H1 (cell line): ENCODE measurements around the gene PRG2. TPM values are rescaled to one million over a fixed set of nuclear protein-coding genes. Genes with fewer than 3 reads are reported as not detected.

Experiments
- CTCF ChIA-PET: fragments of 300-600 bp; sonication (Branson Sonifier 250); formaldehyde crosslinking; loops from one replicate; lab custom pipeline; 2021; ENCODE audit not compliant: partially characterized antibody; lab: Charles Lee
- POLR2A ChIA-PET: fragments of 300-600 bp; sonication (Branson Sonifier 250); formaldehyde crosslinking; loops from one replicate; lab custom pipeline; 2021; ENCODE audit warnings: inconsistent platforms; ENCODE audit not compliant: partially characterized antibody; lab: Charles Lee
- DNase-seq, 2 experiments: peaks; one replicate each; pipeline versions ENCODE4 v3.0.0 to v3.0.0-alpha.2; 2010 to 2022; ENCODE audit warnings: low spot score in 2 of 2, low read depth in 1 of 2, mixed read lengths in 1 of 2
- FAIRE-seq: peaks from 2 replicates; lab custom pipeline; 2011; peaks lifted over from hg19 to GRCh38; lab: Jason Lieb, UNC
- H2AFZ ChIP-seq: 2 replicates; pipeline ENCODE4 v1.8.1; 2012; ENCODE audit warnings: low read length, inconsistent platforms
- H2AK5ac ChIP-seq: 2 replicates; pipeline ENCODE4 v1.6.1; 2013; ENCODE audit warnings: low read depth, low read length
- H2BK120ac ChIP-seq: replicated peaks from 2 replicates; pipeline ENCODE3; 2013; ENCODE audit warnings: low read depth, low read length, inconsistent platforms
- H2BK12ac ChIP-seq: 2 replicates; pipeline ENCODE4 v1.6.1; 2013; ENCODE audit warnings: low read depth, low read length
- H2BK15ac ChIP-seq: 2 replicates; pipeline ENCODE4 v1.6.1; 2013; ENCODE audit warnings: low read length
- H2BK20ac ChIP-seq: 2 replicates; pipeline ENCODE4 v1.6.1; 2013; ENCODE audit warnings: low read length
- H2BK5ac ChIP-seq: 2 replicates; pipeline ENCODE4 v1.6.1; 2013; ENCODE audit warnings: low read depth, low read length
- H3K14ac ChIP-seq: 2 replicates; pipeline ENCODE4 v1.6.1; 2013; ENCODE audit warnings: inconsistent platforms; ENCODE audit not compliant: insufficient read length
- H3K18ac ChIP-seq: 2 replicates; pipeline ENCODE4 v1.6.1; 2013; ENCODE audit warnings: low read length; ENCODE audit errors: extremely low read depth
- H3K23ac ChIP-seq: 2 replicates; pipeline ENCODE4 v1.6.1; 2013; ENCODE audit warnings: inconsistent platforms; ENCODE audit not compliant: insufficient read length
- H3K23me2 ChIP-seq: 2 replicates; pipeline ENCODE4 v1.6.1; 2013; ENCODE audit warnings: low read depth, low read length
- H3K27ac ChIP-seq: 2 replicates; pipeline ENCODE4 v1.6.1; 2011; ENCODE audit warnings: low read depth, low read length, inconsistent platforms
- H3K27me3 ChIP-seq, 4 experiments: replicated peaks in 1 of 4; 1 replicate in 1 of 4; 2 replicates in 3 of 4; pipeline versions ENCODE4 v1.6.1 to v1.8.1; 2011 to 2013; ENCODE audit warnings: low read length in 3 of 4, mild to moderate bottlenecking in 3 of 4, inconsistent platforms in 2 of 4, mixed read lengths in 2 of 4, moderate library complexity in 1 of 4; ENCODE audit not compliant: control insufficient read depth in 3 of 4, insufficient read depth in 3 of 4; ENCODE audit errors: extremely low read depth in 1 of 4
- H3K36me3 ChIP-seq, 4 experiments: 2 replicates each; pipeline versions ENCODE4 v1.6.1 to v1.8.1; 2011 to 2013; ENCODE audit warnings: mild to moderate bottlenecking in 4 of 4, low read length in 3 of 4, moderate library complexity in 2 of 4, control low read depth in 1 of 4, inconsistent platforms in 1 of 4; ENCODE audit not compliant: insufficient read depth in 4 of 4, control insufficient read depth in 2 of 4
- H3K4ac ChIP-seq: replicated peaks from 2 replicates; pipeline ENCODE3; 2013; ENCODE audit warnings: low read length, low read depth, mixed read lengths, inconsistent platforms; ENCODE audit not compliant: insufficient read length
- H3K4me1 ChIP-seq, 4 experiments: replicated peaks in 1 of 4; 1 replicate in 1 of 4; 2 replicates in 3 of 4; pipeline versions ENCODE4 v1.6.1 to v1.8.1; 2011 to 2013; ENCODE audit warnings: low read length in 3 of 4, inconsistent platforms in 2 of 4, mixed read lengths in 1 of 4; ENCODE audit not compliant: insufficient read depth in 4 of 4, control insufficient read depth in 3 of 4
- H3K4me2 ChIP-seq, 2 experiments: 2 replicates each; pipeline versions ENCODE4 v1.6.1 to v1.8.1; 2011 to 2013; ENCODE audit warnings: low read depth in 2 of 2, low read length in 2 of 2, control low read depth in 1 of 2, inconsistent platforms in 1 of 2, mild to moderate bottlenecking in 1 of 2; ENCODE audit not compliant: insufficient read depth in 1 of 2
- H3K4me3 ChIP-seq, 4 experiments: fragments of 200-600, 300-600 bp in 1 of 4; sonication (generic), shearing (Covaris generic), sonication (Bioruptor Twin) in 1 of 4; 2 replicates each; pipeline versions ENCODE4 v1.5.1 to v1.8.1; 2011 to 2016; ENCODE audit warnings: low read length in 4 of 4, low read depth in 3 of 4, control low read depth in 2 of 4, inconsistent platforms in 2 of 4, mild to moderate bottlenecking in 2 of 4, mixed read lengths in 1 of 4, moderate library complexity in 1 of 4; ENCODE audit not compliant: insufficient read depth in 2 of 4; ENCODE audit errors: extremely low read depth in 1 of 4
- H3K56ac ChIP-seq: replicated peaks from 2 replicates; pipeline ENCODE3; 2013; ENCODE audit warnings: low read depth, mild to moderate bottlenecking, mixed read lengths, low read length, inconsistent platforms; ENCODE audit not compliant: insufficient read length
- H3K79me1 ChIP-seq: 2 replicates; pipeline ENCODE4 v1.6.1; 2013; ENCODE audit warnings: low read depth, low read length, control low read depth
- H3K79me2 ChIP-seq, 2 experiments: 2 replicates each; pipeline versions ENCODE4 v1.6.1 to v1.8.1; 2012 to 2013; ENCODE audit warnings: low read length in 2 of 2, mild to moderate bottlenecking in 2 of 2, inconsistent platforms in 1 of 2; ENCODE audit not compliant: insufficient read depth in 2 of 2, control insufficient read depth in 1 of 2
- H3K9ac ChIP-seq, 4 experiments: replicated peaks in 1 of 4; 1 replicate in 1 of 4; 2 replicates in 3 of 4; pipeline versions ENCODE4 v1.6.1 to v1.8.1; 2011 to 2013; ENCODE audit warnings: low read depth in 3 of 4, low read length in 3 of 4, control low read depth in 2 of 4, mild to moderate bottlenecking in 2 of 4, moderate library complexity in 2 of 4, inconsistent platforms in 1 of 4; ENCODE audit errors: extremely low read depth in 1 of 4
- H3K9me3 ChIP-seq, 2 experiments: 2 replicates each; pipeline versions ENCODE4 v1.6.1 to v1.8.1; 2012 to 2013; ENCODE audit warnings: mild to moderate bottlenecking in 2 of 2, moderate library complexity in 2 of 2, control low read depth in 1 of 2, inconsistent platforms in 1 of 2, low read depth in 1 of 2, low read length in 1 of 2, mixed read lengths in 1 of 2; ENCODE audit not compliant: insufficient read depth in 2 of 2
- H4K20me1 ChIP-seq, 2 experiments: replicated peaks in 1 of 2; 2 replicates each; pipeline versions ENCODE3 to v1.8.1; 2011 to 2013; ENCODE audit warnings: inconsistent platforms in 2 of 2, low read length in 2 of 2, mild to moderate bottlenecking in 1 of 2; ENCODE audit not compliant: insufficient read depth in 2 of 2, control insufficient read depth in 1 of 2
- H4K5ac ChIP-seq: 2 replicates; pipeline ENCODE4 v1.6.1; 2013; ENCODE audit warnings: low read length, low read depth, mixed read lengths, inconsistent platforms; ENCODE audit not compliant: insufficient read length
- H4K8ac ChIP-seq: 2 replicates; pipeline ENCODE4 v1.8.0; 2013; ENCODE audit warnings: mild to moderate bottlenecking, moderate library complexity, low read length, inconsistent platforms; ENCODE audit not compliant: insufficient read depth; ENCODE audit errors: extremely low read depth
- H4K91ac ChIP-seq: replicated peaks from 2 replicates; pipeline ENCODE3; 2013; ENCODE audit warnings: low read length, mixed read lengths, inconsistent platforms; ENCODE audit not compliant: insufficient read length
- BRCA1 ChIP-seq: IDR thresholded peaks from 2 replicates; pipeline ENCODE4 v1.6.1; 2012; ENCODE audit warnings: low read depth, low read length, improper control_type of control experiment
- CHD1 ChIP-seq: IDR thresholded peaks from 2 replicates; pipeline ENCODE4 v1.6.1; 2012; ENCODE audit warnings: low read depth, low read length, improper control_type of control experiment
- NANOG ChIP-seq: IDR thresholded peaks from 2 replicates; pipeline ENCODE4 v1.6.1; 2011; ENCODE audit warnings: low read length, low read depth, mild to moderate bottlenecking, inconsistent platforms; ENCODE audit not compliant: insufficient read depth, poor library complexity, severe bottlenecking
- RXRA ChIP-seq: IDR thresholded peaks from 2 replicates; pipeline ENCODE4 v1.6.1; 2011; ENCODE audit warnings: low read depth, mild to moderate bottlenecking, low read length, moderate library complexity; ENCODE audit not compliant: insufficient read depth
- SAP30 ChIP-seq: fragments of 300-600 bp; sonication (generic); IDR thresholded peaks from 2 replicates; pipeline ENCODE4 v1.7.1; 2012; ENCODE audit warnings: low read length, moderate library complexity, mild to moderate bottlenecking, inconsistent platforms; ENCODE audit not compliant: insufficient read depth, insufficient replicate concordance
- SIRT6 ChIP-seq: IDR thresholded peaks from one replicate; pipeline ENCODE4 v1.7.1; 2012; ENCODE audit warnings: low read length, inconsistent platforms
- TAF1 ChIP-seq: IDR thresholded peaks from 2 replicates; pipeline ENCODE4 v1.6.1; 2011; ENCODE audit warnings: mild to moderate bottlenecking, low read depth, low read length
- WGBS, 2 experiments: shearing (Covaris generic) in 1 of 2; methylation state at CpG; one replicate each; pipeline versions ENCODE4 v1.1.6 to v1.1.7; 2013 to 2015; ENCODE audit warnings: low lambda C conversion rate in 2 of 2, mixed read lengths in 2 of 2, inconsistent platforms in 1 of 2, low coverage in 1 of 2, missing lambda C conversion rate in 1 of 2; ENCODE audit not compliant: insufficient replicate concordance in 2 of 2, insufficient coverage in 1 of 2, insufficient read length in 1 of 2; ENCODE audit errors: extremely low coverage in 1 of 2, missing lambda C conversion rate in 1 of 2; 5-methylcytosine and 5-hydroxymethylcytosine counted together
- polyA plus RNA-seq, 7 experiments: library from polyadenylated mRNA; depleted of rRNA in 3 of 7; stranded (reverse) in 5 of 7; unstranded in 2 of 7; fragments of >200 nt in 5 of 7; fragments of 200-250 nt in 2 of 7; gene quantifications; 1 replicate in 5 of 7; 2 replicates in 1 of 7; 4 replicates in 1 of 7; pipeline versions ENCODE4 v1.2.1 to v1.2.3, GENCODE V29; 2011 to 2013; ENCODE audit warnings: missing spikeins in 2 of 7, mixed read lengths in 2 of 7
- total RNA-seq: library from RNA; stranded (reverse); fragmentation: NEBNext Ultra II Directional; extraction: Animal tissue kit (Norgen Biotek cat#: 25700); gene quantifications from 2 replicates; pipeline ENCODE4 v1.2.1, GENCODE V29; 2021

Gene PRG2
- total and polyA plus RNA-seq, 2 of the 8 experiments (the other 6 are each of a cell fraction or from before 2014, with no cell fraction given), result 0.32 TPM; not detected in 1

- Histone ChIP-seq H3K79me2 (no peaks in the 10 kb centered on the region), H4K20me1 (no peaks in the 10 kb centered on the region), H2AFZ (no peak overlapping the region), H2BK120ac (no peak overlapping the region), H3K18ac (no peak overlapping the region), H2BK20ac (no peak overlapping the region), H3K14ac (no peak overlapping the region), H3K9me3 (no peaks in the 10 kb centered on the region), H3K27me3 (no peaks in the 10 kb centered on the region; a peak in 1 of 7 replicates), H3K4me3 (no peak overlapping the region), H3K4me2 (no peak overlapping the region), H2BK12ac (no peak overlapping the region), H4K91ac (no peak overlapping the region), H3K4ac (no peak overlapping the region), H4K5ac (no peak overlapping the region), H3K23me2 (no peaks in the 10 kb centered on the region; the same call in 1 of the 2 replicates), H2AK5ac (no peak overlapping the region), H4K8ac (no peak overlapping the region), H3K23ac (no peak overlapping the region), H3K9ac (no peak overlapping the region), H2BK15ac (no peak overlapping the region), H3K79me1 (no peaks in the 10 kb centered on the region), H2BK5ac (no peak overlapping the region), H3K36me3 (no peaks in the 10 kb centered on the region), H3K56ac (no peak overlapping the region), H3K4me1 (peaks cover 0 to 6% (median 3%) of the 10 kb centered on the region in 4 experiments; a peak in 4 of 7 replicates), H3K27ac (no peak overlapping the region)
- CTCF ChIA-PET, result interaction anchor here (1.0 to 2.7 kb wide), 5 partner anchors 11 to 170 kb away, joined by 4 to 13 read pairs (median 5); no protein-coding TSS in a partner anchor
- TF ChIP-seq TAF1 (no peak), SAP30 (no peak), NANOG (no peak), RXRA (no peak), BRCA1 (no peak), CHD1 (no peak), SIRT6 (no peak)
- 87% methylated on average over 9 of the region's 9 CpGs; no CpG with 5 or more reads in 1 of the 2 experiments for WGBS, 2 experiments
- no peak for FAIRE-seq
- no peak for DNase-seq
- POLR2A ChIA-PET, result no interaction called here
These were observed 34.2 kb downstream of the PRG2 start for GRCh38 chr11:57356268-57356667.
